Measurements from ENCODE around the gene BTBD7. TPM values are rescaled to one million over a fixed set of nuclear protein-coding genes. Genes with fewer than 3 reads are reported as not detected.

BTBD7 gene
- total RNA-seq, 1 donor from 2014 or later: 54.6 TPM

GRCh38 chr14:93207468-93208308 is 125.1 kb downstream of the BTBD7 start:
- DNase-seq (ENCODE audit: low spot score in 2 of 2) (peak; percentile 47 to 48), FAIRE-seq (no peak)

GRCh38 chr14:93206793-93207467 is 125.9 kb downstream of the BTBD7 start, which contains the start of the genes GON7 and UBR7:
Gene GON7, minus strand, starts transcription at chr14:93207065. Its CDS starts 28 bp downstream, at chr14:93207037.
Gene UBR7, plus strand, starts transcription at chr14:93207256. Its CDS starts 36 bp downstream, at chr14:93207292.
- peak; percentile 3 for FAIRE-seq
- DNase-seq (ENCODE audit: low spot score in 2 of 2): peak; percentile 92 to 94

GRCh38 chr14:93201155-93201704 is 131.6 kb downstream of the BTBD7 start:
- no peak for DNase-seq (ENCODE audit: low spot score in 2 of 2)
- no peak for FAIRE-seq

- FAIRE-seq (no peak), DNase-seq (ENCODE audit: low spot score in 2 of 2) (no peak)
These were observed 132.3 kb downstream of the BTBD7 start for GRCh38 chr14:93200553-93200952.

- DNase-seq (ENCODE audit: low spot score in 2 of 2) (no peak), FAIRE-seq (no peak)
These were observed 133.8 kb downstream of the BTBD7 start for GRCh38 chr14:93199031-93199430.

GRCh38 chr14:93195316-93195999 is 137.4 kb downstream of the BTBD7 start:
- DNase-seq (ENCODE audit: low spot score in 2 of 2) (no peak), FAIRE-seq (no peak)

Other genes starting within 250 kb of the BTBD7 start
- gene ITPK1, start 217.1 kb downstream of the BTBD7 start, total RNA-seq: 25.3 TPM
- 80.7 TPM for gene MOAP1, start 148.1 kb downstream of the BTBD7 start, total RNA-seq
- gene LYSET, start 147.7 kb downstream of the BTBD7 start, total RNA-seq: 13.0 TPM
- gene GON7, start 126.0 kb downstream of the BTBD7 start, total RNA-seq: 12.2 TPM
- gene UBR7, start 125.8 kb downstream of the BTBD7 start, total RNA-seq: 40.8 TPM
- gene COX8C, start 14.1 kb upstream of the BTBD7 start, total RNA-seq: not detected
- 43.6 TPM for gene UNC79, start 97.9 kb upstream of the BTBD7 start, total RNA-seq

All from frontal cortex (tissue), 4 donors.